Esophagus squamous epithelium (tissue), 5 donors: ENCODE results near the gene COMMD9. TPM values are rescaled to one million over a fixed set of nuclear protein-coding genes. Genes with fewer than 3 reads are reported as not detected.

ENCODE experiments used
- DNase-seq: peaks from one replicate; lab custom pipeline; 2025; lab: John Stamatoyannopoulos, UW
- H3K27ac ChIP-seq, 4 donors: fragments of 200-600 bp; sonication (generic); one replicate each; pipeline ENCODE4 v1.5.1; 2016 to 2019; ENCODE audit warnings: mild to moderate bottlenecking in 1 of 4
- H3K27me3 ChIP-seq, 4 donors: fragments of 200-600 bp; sonication (generic); 1 replicate in 3 of 4; 2 replicates in 1 of 4; pipeline versions ENCODE4 v1.5.1 to v1.6.0; 2017 to 2021; ENCODE audit warnings: antibody characterized with exemption in 1 of 4
- H3K36me3 ChIP-seq, 3 donors: fragments of 200-600 bp; sonication (generic); one replicate each; pipeline ENCODE4 v1.5.1; 2016 to 2019
- H3K4me1 ChIP-seq, 3 donors: fragments of 200-600 bp; sonication (generic); one replicate each; pipeline ENCODE4 v1.5.1; 2017 to 2019
- H3K4me3 ChIP-seq, 4 donors: fragments of 200-600 bp; sonication (generic); 1 replicate in 3 of 4; 2 replicates in 1 of 4; pipeline ENCODE4 v1.5.1; 2016 to 2019; ENCODE audit warnings: mild to moderate bottlenecking in 2 of 4, moderate library complexity in 1 of 4
- H3K9me3 ChIP-seq, 3 donors: fragments of 200-600 bp; sonication (generic); one replicate each; pipeline ENCODE4 v1.5.1; 2016 to 2019
- POLR2A ChIP-seq, 4 donors: fragments of 450-650 bp; IDR thresholded peaks; one replicate each; pipeline ENCODE4 v1.6.1; 2017; ENCODE audit warnings: antibody characterized with exemption in 4 of 4, mild to moderate bottlenecking in 4 of 4, moderate library complexity in 3 of 4
- WGBS, 2 donors: methylation state at CpG; one replicate each; pipeline ENCODE4 v1.1.5; 2018; 5-methylcytosine and 5-hydroxymethylcytosine counted together
- intact Hi-C: fragments of 100-400 bp; cut with DNase I; formaldehyde crosslinking; loops from one replicate; pipeline ENCODE4 v1.15.0; 2022
- total RNA-seq, 4 donors: library from RNA; depleted of rRNA; stranded (reverse); fragments of >200 nt; gene quantifications; one replicate each; pipeline ENCODE4 v1.1.0, GENCODE V29; 2016
- TF ChIP-seq, protein P1 (sequence below), 6 experiments: fragments of 450-650 bp in 4 of 6; fragments of 200-600 bp in 2 of 6; sonication (generic) in 2 of 6; IDR thresholded peaks; one replicate each; pipeline ENCODE4 v1.5.1; 2016 to 2019; ENCODE audit warnings: antibody characterized with exemption in 6 of 6, mild to moderate bottlenecking in 4 of 6, moderate library complexity in 4 of 6
- donor health status: DM: yes; HTN: yes; CAD: no.

COMMD9 gene
- total RNA-seq, 4 donors from 2014 or later: 25.9 to 37.9 (median 37.1) TPM

DNA sequence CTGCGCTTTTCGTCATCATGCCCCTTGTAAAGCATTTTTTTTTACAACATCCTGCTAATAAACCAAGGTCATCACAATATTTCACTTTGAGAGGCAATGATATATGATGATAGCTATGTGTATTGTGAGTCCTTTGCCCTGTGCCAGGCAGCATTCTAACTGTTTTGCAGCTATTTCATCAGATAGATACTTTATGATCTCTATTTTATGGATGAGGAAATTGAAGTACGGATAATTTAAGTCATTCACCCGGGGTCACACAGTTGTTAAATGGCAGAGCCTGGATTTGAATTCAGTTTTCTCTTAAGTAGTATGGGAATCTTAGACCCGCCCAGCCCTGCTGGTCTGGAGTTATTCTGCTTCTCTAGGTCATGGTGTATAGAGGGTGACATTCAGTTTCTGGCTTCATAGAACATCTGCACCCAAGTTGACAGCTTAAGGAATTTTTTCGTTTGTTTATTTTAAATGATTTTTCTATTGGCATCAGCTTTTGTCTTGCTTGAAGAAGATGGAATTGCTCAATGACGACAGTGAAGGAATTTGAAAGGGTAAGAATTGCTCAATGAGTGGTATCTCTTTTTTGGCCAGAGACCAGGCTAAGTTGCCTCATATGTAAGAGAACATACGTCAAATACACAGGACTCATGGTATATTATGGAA lies 7.8 kb upstream of the COMMD9 start:
- no peak overlapping the region for H3K27ac ChIP-seq
- intact Hi-C loops: no loop called here
- H3K9me3 ChIP-seq: no peaks in the 10 kb centered on the region
- TF ChIP-seq, protein P1, sequence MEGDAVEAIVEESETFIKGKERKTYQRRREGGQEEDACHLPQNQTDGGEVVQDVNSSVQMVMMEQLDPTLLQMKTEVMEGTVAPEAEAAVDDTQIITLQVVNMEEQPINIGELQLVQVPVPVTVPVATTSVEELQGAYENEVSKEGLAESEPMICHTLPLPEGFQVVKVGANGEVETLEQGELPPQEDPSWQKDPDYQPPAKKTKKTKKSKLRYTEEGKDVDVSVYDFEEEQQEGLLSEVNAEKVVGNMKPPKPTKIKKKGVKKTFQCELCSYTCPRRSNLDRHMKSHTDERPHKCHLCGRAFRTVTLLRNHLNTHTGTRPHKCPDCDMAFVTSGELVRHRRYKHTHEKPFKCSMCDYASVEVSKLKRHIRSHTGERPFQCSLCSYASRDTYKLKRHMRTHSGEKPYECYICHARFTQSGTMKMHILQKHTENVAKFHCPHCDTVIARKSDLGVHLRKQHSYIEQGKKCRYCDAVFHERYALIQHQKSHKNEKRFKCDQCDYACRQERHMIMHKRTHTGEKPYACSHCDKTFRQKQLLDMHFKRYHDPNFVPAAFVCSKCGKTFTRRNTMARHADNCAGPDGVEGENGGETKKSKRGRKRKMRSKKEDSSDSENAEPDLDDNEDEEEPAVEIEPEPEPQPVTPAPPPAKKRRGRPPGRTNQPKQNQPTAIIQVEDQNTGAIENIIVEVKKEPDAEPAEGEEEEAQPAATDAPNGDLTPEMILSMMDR (IDR thresholded peaks at IDR 0.05): no peak
- DNase-seq: no peak
- no peak overlapping the region for H3K4me3 ChIP-seq
- peaks cover 0 to 12% (median 0%) of the 10 kb centered on the region in 3 donors for H3K4me1 ChIP-seq
- no peaks in the 10 kb centered on the region for H3K27me3 ChIP-seq
- WGBS, 2 donors: 73% methylated on average over 7 to 8 of the region's 8 CpGs
- H3K36me3 ChIP-seq: no peaks in the 10 kb centered on the region

DNA sequence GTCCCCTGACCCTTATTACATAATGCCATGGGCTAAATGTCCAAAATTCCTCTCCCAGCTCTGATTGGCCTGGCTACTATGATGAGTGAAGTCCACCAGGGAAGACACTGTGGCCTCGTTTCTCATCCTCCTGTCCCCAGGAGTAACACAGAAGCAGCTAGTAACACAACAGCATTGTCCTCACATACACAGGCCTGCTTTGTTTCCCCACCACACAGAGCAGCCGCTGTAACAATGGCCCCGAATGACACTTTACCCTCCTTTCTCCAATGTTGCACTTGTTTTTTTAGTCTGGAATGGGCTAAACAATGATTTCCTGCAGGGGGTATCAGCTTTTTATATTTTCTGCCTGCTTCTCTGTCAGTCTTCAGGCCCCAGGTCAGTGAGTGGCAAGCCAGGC lies 6.7 kb upstream of the COMMD9 start, which contains the start of gene PRR5L:
TSS of gene PRR5L (plus strand) at position 363 of the 400 bp plus-strand sequence. CDS start 104,834 bp downstream, outside the sequence.
- Histone ChIP-seq H3K4me1 (peaks cover 0 to 9% (median 0%) of the 10 kb centered on the region in 3 donors), H3K9me3 (no peaks in the 10 kb centered on the region), H3K4me3 (no peak within 1 kb of the TSS), H3K27ac (no peak within 1 kb of the TSS), H3K36me3 (no peaks in the 10 kb centered on the region), H3K27me3 (no peaks in the 10 kb centered on the region)
- DNase-seq: no peak
- WGBS, 2 donors: 86 to 90% methylated on average over 3 of the region's 3 CpGs
- no peak for TF ChIP-seq POLR2A (IDR thresholded peaks at IDR 0.05)
- TF ChIP-seq, protein P1 (IDR thresholded peaks at IDR 0.05): no peak
- intact Hi-C loops: no loop called here

DNA sequence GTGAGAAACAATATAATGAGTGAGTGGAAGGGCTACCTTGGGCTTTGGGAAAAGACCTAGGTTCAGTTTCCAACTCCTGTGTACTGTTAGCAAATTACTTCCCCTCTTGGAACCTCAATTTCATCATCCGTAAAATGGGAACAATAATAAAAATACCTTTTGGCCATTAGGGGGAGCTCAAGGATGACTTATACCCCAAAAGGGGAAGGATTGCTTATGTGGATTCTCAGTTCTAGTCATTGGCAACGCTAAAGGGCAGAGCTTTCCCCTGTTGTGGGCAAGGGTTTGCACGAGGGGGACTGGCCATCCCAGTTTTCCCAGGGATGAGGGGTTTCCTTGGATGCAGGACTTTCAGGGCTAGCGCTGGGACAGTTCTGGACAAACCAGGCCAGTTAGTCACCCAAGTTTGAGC lies 3.1 kb upstream of the COMMD9 start:
- H3K4me1 ChIP-seq: peaks cover 3 to 21% (median 12%) of the 10 kb centered on the region in 3 donors
- no peak overlapping the region for H3K27ac ChIP-seq
- no peaks in the 10 kb centered on the region for H3K27me3 ChIP-seq
- 28 to 57% methylated on average over 1 to 4 of the region's 4 CpGs for WGBS, 2 donors
- H3K9me3 ChIP-seq: no peaks in the 10 kb centered on the region
- no peaks in the 10 kb centered on the region for H3K36me3 ChIP-seq
- H3K4me3 ChIP-seq: no peak overlapping the region
- TF ChIP-seq, protein P1 (IDR thresholded peaks at IDR 0.05): peak; percentile 12 to 68 (median 51)
- no peak for TF ChIP-seq POLR2A (IDR thresholded peaks at IDR 0.05)
- DNase-seq: no peak
- intact Hi-C loops: loop anchor here (5.0 kb wide), 1 partner anchor 195 kb away; no protein-coding TSS in a partner anchor

DNA sequence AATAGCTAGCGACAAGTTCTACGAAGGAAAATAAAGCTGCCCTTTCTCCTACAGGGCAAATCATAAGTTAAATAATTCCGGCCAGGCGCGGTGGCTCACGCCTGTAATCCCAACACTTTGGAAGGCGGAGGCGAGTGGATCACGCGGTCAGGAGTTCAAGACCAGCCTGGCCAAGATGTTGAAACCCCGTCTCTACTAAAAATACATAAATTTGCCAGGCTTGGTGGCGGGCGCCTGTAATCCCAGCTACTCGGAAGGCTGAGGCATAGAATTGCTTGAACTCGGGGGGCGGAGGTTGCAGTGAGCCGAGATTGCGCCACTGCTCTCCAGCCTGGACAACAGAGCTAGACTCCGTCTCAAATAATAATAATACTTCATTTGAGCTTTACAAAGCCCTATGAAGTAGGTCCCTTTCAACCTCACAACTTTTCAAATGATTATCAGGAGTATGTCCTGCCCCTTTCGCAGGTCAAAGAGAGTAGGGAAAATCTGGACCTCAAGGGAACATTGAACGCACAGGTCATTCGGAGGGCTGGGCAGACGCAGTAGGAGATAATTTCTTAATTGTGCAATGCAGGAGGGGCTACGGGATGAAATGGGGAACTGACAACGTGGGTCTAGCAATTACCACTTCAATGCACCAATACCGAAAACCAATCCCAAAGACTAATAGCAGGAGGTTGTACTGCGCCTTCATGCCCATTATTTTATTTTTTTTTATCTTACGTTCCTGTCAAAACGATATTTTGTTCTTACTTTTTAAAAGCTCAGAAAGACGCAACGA lies 590 bp downstream of the COMMD9 start:
- Histone ChIP-seq H3K4me3 (peak overlapping the region; percentile 51 to 85 (median 68)), H3K9me3 (no peaks in the 10 kb centered on the region), H3K27ac (peak overlapping the region; percentile 60 to 74 (median 67)), H3K27me3 (no peaks in the 10 kb centered on the region), H3K36me3 (no peaks in the 10 kb centered on the region), H3K4me1 (peaks cover 3 to 21% (median 12%) of the 10 kb centered on the region in 3 donors)
- TF ChIP-seq, protein P1 (IDR thresholded peaks at IDR 0.05): no peak
- no peak for TF ChIP-seq POLR2A (IDR thresholded peaks at IDR 0.05)
- WGBS, 2 donors: 33 to 46% methylated on average over 23 to 30 of the region's 31 CpGs
- intact Hi-C loops: no loop called here
- DNase-seq: no peak

DNA sequence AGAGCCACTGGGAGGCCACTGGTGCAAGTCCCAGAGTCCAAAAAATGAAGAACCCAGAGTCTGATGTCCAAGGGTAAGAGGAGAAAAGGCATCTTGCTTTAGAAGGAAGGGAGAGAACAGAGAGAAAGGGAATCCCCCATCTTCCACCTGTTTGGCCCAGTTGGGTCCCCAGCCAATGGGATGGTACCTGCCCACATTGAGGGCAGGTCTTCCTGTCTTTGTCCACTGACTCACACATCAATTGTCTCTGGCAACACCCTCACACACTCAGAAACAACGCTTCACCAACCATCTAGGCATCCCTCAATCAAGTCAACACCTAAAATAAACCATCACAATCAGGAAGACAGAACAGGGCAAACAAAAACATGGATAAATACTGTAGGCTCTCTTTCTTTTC lies 6.3 kb downstream of the COMMD9 start:
- TF ChIP-seq, protein P1 (IDR thresholded peaks at IDR 0.05): no peak
- no peak for TF ChIP-seq POLR2A (IDR thresholded peaks at IDR 0.05)
- Histone ChIP-seq H3K4me1 (peaks cover 0 to 11% (median 2%) of the 10 kb centered on the region in 3 donors), H3K27me3 (no peaks in the 10 kb centered on the region), H3K27ac (no peak overlapping the region), H3K36me3 (peaks cover 6 to 30% (median 7%) of the 10 kb centered on the region in 3 donors), H3K9me3 (no peaks in the 10 kb centered on the region), H3K4me3 (no peak overlapping the region)
- WGBS, 2 donors: 60 to 72% methylated on average over 1 of the region's 1 CpG
- no peak for DNase-seq
- intact Hi-C loops: no loop called here
